OCI-LY3 (cell line): Measurements from ENCODE around the gene CHI3L2.

Experiments used
- H2AFZ ChIP-seq: fragments of 200-600, 300-600 bp; shearing (Covaris generic); 2 replicates; pipeline ENCODE4 v1.6.0; 2014; ENCODE audit warnings: antibody characterized with exemption, low read depth, low read length
- H3K27ac ChIP-seq: fragments of 200-600, 300-600 bp; sonication (generic); 2 replicates; pipeline ENCODE4 v1.5.1; 2014; ENCODE audit warnings: mild to moderate bottlenecking, low read length, moderate library complexity, mixed read lengths
- H3K27me3 ChIP-seq: fragments of 200-600, 300-600 bp; sonication (generic); 2 replicates; pipeline ENCODE4 v1.6.1; 2014; ENCODE audit warnings: low read depth, low read length, mixed read lengths
- H3K36me3 ChIP-seq: fragments of 200-600, 300-600 bp; sonication (generic); replicated peaks from 2 replicates; pipeline ENCODE3; 2014; ENCODE audit warnings: low read depth, low read length, mixed read lengths
- H3K4me1 ChIP-seq: fragments of 300-600, 200-600 bp; sonication (generic); 2 replicates; pipeline ENCODE4 v1.6.1; 2014; ENCODE audit warnings: low read length, mixed read lengths
- H3K4me2 ChIP-seq: fragments of 200-600, 300-600 bp; sonication (generic); 2 replicates; pipeline ENCODE4 v1.6.1; 2014; ENCODE audit warnings: low read length, mixed read lengths
- H3K4me3 ChIP-seq: fragments of 300-600, 200-600 bp; sonication (generic); 2 replicates; pipeline ENCODE4 v1.5.1; 2014; ENCODE audit warnings: antibody characterized with exemption, mild to moderate bottlenecking, low read length, moderate library complexity
- H3K79me2 ChIP-seq: fragments of 300-600, 200-600 bp; shearing (Covaris generic); 2 replicates; pipeline ENCODE4 v1.6.1; 2014; ENCODE audit warnings: mild to moderate bottlenecking, low read length, mixed read lengths
- H3K9ac ChIP-seq: fragments of 300-600, 200-600 bp; shearing (Covaris generic); 2 replicates; pipeline ENCODE4 v1.6.0; 2014; ENCODE audit warnings: mild to moderate bottlenecking, low read length, moderate library complexity
- H3K9me3 ChIP-seq: fragments of 200-600, 300-600 bp; shearing (Covaris generic); 2 replicates; pipeline ENCODE4 v1.6.1; 2014; ENCODE audit warnings: low read length, mixed read lengths; ENCODE audit not compliant: insufficient read depth
- H4K20me1 ChIP-seq: fragments of 200-600, 300-600 bp; sonication (generic); 2 replicates; pipeline ENCODE4 v1.6.1; 2016; ENCODE audit warnings: low read length, mixed read lengths; ENCODE audit not compliant: insufficient read depth
- CTCF ChIP-seq: fragments of 200-600, 300-600 bp; sonication (generic); IDR thresholded peaks from 2 replicates; pipeline ENCODE4 v1.5.1; 2014; ENCODE audit warnings: antibody characterized with exemption, low read length, low read depth
- EZH2phosphoT487 ChIP-seq: fragments of 200-600 bp; shearing (Covaris generic); IDR thresholded peaks from 2 replicates; pipeline ENCODE4 v1.6.1; 2018; ENCODE audit warnings: antibody characterized with exemption, mixed run types, low read depth

Gene CHI3L2

GRCh38 chr1:111283838-111284237, 56.3 kb downstream of the CHI3L2 start:
- H3K36me3 ChIP-seq, result no peaks in the 10 kb centered on the region
- no peak overlapping the region for H3K4me2 ChIP-seq
- no peaks in the 10 kb centered on the region for H4K20me1 ChIP-seq
- no peak overlapping the region for H3K9ac ChIP-seq
- no peaks in the 10 kb centered on the region for H3K79me2 ChIP-seq
- no peak overlapping the region for H3K27ac ChIP-seq
- H2AFZ ChIP-seq, result no peak overlapping the region
- H3K4me3 ChIP-seq, result no peak overlapping the region
- H3K27me3 ChIP-seq, result no peaks in the 10 kb centered on the region
- H3K9me3 ChIP-seq, result no peaks in the 10 kb centered on the region
- no peaks in the 10 kb centered on the region for H3K4me1 ChIP-seq
- TF ChIP-seq CTCF (no peak), EZH2phosphoT487 (no peak)

GRCh38 chr1:111285879-111286278, 58.4 kb downstream of the CHI3L2 start:
- Histone ChIP-seq H3K27ac (no peak overlapping the region), H3K4me3 (no peak overlapping the region), H2AFZ (no peak overlapping the region), H3K4me2 (no peak overlapping the region), H4K20me1 (no peaks in the 10 kb centered on the region), H3K27me3 (no peaks in the 10 kb centered on the region), H3K79me2 (no peaks in the 10 kb centered on the region), H3K36me3 (no peaks in the 10 kb centered on the region), H3K9ac (no peak overlapping the region), H3K4me1 (no peaks in the 10 kb centered on the region), H3K9me3 (no peaks in the 10 kb centered on the region)
- TF ChIP-seq EZH2phosphoT487, result no peak

GRCh38 chr1:111286912-111287311, 59.4 kb downstream of the CHI3L2 start:
- Histone ChIP-seq H3K4me1 (no peaks in the 10 kb centered on the region), H3K9ac (no peak overlapping the region), H2AFZ (no peak overlapping the region), H3K9me3 (no peaks in the 10 kb centered on the region), H3K4me3 (no peak overlapping the region), H3K27me3 (no peaks in the 10 kb centered on the region), H3K79me2 (no peaks in the 10 kb centered on the region), H3K36me3 (no peaks in the 10 kb centered on the region), H3K27ac (no peak overlapping the region), H3K4me2 (no peak overlapping the region), H4K20me1 (no peaks in the 10 kb centered on the region)
- TF ChIP-seq CTCF, result no peak

- no peaks in the 10 kb centered on the region for H3K27me3 ChIP-seq
- no peaks in the 10 kb centered on the region for H3K4me1 ChIP-seq
- no peak overlapping the region for H2AFZ ChIP-seq
- H3K27ac ChIP-seq, result no peak overlapping the region
- no peak overlapping the region for H3K4me2 ChIP-seq
- no peaks in the 10 kb centered on the region for H3K79me2 ChIP-seq
- H3K9me3 ChIP-seq, result no peaks in the 10 kb centered on the region
- TF ChIP-seq CTCF, result no peak
- TF ChIP-seq EZH2phosphoT487, result no peak
- no peaks in the 10 kb centered on the region for H4K20me1 ChIP-seq
- H3K9ac ChIP-seq, result no peak overlapping the region
- no peak overlapping the region for H3K4me3 ChIP-seq
- H3K36me3 ChIP-seq, result no peaks in the 10 kb centered on the region
Measured at GRCh38 chr1:111289371-111289770, 61.9 kb downstream of the CHI3L2 start.

- H3K4me1 ChIP-seq, result no peaks in the 10 kb centered on the region
- H3K27me3 ChIP-seq, result no peaks in the 10 kb centered on the region
- no peak overlapping the region for H2AFZ ChIP-seq
- no peak overlapping the region for H3K27ac ChIP-seq
- H3K36me3 ChIP-seq, result no peaks in the 10 kb centered on the region
- H3K9me3 ChIP-seq, result no peaks in the 10 kb centered on the region
- H3K79me2 ChIP-seq, result no peaks in the 10 kb centered on the region
- TF ChIP-seq EZH2phosphoT487 (no peak), CTCF (no peak)
- no peaks in the 10 kb centered on the region for H4K20me1 ChIP-seq
- H3K4me2 ChIP-seq, result no peak overlapping the region
- no peak overlapping the region for H3K4me3 ChIP-seq
- H3K9ac ChIP-seq, result no peak overlapping the region
Measured at GRCh38 chr1:111290104-111290503, 62.6 kb downstream of the CHI3L2 start.
